EL (cell line): ENCODE measurements around the gene SLC36A2.
A peak's percentile ranks its signal among the peaks of the same experiment; 100 is the strongest.
"Not testable (repeated sequence)": the region's sequence is repeated elsewhere in the genome, so short reads cannot be mapped to it uniquely, and the experiment has no call there.

Experiments
- DNase-seq: peaks from one replicate; pipeline ENCODE4 v3.0.0-alpha.2; 2016

SLC36A2 gene

DNA sequence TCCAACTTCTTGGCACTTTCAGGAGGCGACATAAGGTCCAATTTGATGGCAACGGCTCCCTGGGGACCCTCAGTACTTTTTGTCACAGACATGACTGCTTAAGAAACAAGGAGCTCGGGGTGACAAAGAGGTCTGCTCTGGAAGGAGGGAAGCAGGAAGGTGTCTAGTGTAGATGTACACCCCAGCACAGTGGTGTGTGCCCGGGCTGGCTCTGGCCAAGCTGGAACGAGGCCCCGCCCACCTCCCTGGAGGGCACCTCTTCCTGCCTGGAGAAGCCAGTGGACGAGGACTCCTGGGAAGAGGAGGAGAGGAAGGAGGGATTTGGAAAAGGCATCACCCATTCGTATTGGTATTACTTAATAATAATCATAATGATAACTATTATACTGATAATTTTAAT is at the start of gene SLC36A2:
SLC36A2 (minus strand) TSS at position 191 of the 400 bp plus-strand sequence; CDS start at position 92, 99 bp downstream.
- DNase-seq, result no peak

DNA sequence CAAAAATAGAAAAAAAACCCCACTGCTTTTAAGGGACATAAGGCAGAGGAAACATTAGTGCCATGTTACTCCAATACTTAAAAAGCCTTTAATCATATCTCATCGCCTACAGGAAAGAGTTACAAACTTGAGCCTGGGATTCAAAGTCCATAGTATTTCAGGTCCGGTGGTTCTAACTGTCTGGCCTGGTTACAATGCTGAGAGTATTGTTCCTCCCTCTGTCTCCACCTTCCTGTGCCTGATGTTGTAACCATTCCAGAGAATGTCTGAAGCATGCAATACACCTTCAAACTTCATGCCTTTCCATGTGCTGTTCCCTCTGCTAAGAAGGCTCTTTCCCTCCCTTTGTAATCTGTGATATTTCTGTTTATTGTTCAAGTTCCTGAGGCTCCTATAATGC is 41.6 kb upstream of the SLC36A2 start:
- DNase-seq, result no peak

DNA sequence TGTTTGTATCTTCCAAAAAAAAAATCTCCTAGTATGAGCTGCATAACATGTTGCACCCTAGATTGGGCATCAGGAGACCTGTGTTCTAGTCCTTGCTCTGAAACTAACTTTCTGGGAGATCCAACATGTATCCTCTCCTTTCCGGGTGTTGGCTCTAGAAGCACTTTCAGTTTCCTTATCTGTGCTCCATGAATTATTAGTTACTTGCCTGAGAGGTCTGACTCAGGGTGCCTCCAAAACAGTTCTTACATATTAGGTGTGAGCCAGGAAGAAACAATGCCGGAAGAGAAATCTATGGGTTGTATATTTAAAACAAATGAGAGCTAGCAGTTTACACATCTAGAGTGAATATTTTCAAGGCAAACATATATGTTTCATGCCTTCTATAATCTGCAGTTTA is 36.7 kb upstream of the SLC36A2 start:
- peak; percentile 12 for DNase-seq

DNA sequence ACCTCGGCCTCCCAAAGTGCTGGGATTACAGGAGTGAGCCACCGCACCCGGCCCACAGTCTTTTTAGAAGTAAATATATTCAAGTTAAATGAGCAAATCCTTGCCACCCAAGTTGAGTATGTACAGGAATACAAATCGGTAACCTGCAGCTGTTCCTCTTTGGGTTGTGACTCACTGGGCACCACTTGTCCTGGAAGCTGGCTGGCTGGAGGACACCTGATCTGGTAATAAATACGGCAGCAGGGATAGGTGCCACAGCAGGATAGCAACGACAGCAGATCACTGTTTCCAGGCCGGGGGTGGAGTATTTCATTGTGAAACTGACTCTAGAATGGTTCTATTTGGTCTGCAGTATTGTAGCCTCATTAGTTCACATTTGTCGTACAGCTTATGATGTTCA is 35.7 kb upstream of the SLC36A2 start:
- DNase-seq, result no peak

GRCh38 chr5:151382576-151382975 is 35.2 kb upstream of the SLC36A2 start:
- no peak for DNase-seq

- DNase-seq, result no peak
Observed at GRCh38 chr5:151381899-151382298, 34.5 kb upstream of the SLC36A2 start.

DNA sequence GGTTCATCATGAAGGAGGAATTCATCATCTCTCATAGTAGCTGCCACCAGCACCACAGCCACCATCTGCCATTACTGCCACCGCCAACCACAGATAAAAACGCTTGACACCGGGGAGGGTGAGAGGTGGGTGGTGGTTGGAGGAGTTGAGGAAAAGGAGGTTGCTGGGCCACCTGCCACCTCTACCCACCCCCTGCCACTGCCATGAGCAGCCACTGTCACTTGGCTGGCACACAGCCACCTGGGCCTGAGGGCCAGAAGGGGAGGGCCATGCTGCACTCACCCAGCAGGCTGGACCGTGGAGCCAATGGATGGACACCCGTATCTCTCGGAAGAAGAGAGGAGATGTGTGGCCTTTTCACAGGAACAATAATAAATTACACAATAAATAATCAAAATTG is 31.3 kb upstream of the SLC36A2 start:
- DNase-seq, result no peak

- DNase-seq, result no peak
Observed at GRCh38 chr5:151374539-151374938, 27.2 kb upstream of the SLC36A2 start.

DNA sequence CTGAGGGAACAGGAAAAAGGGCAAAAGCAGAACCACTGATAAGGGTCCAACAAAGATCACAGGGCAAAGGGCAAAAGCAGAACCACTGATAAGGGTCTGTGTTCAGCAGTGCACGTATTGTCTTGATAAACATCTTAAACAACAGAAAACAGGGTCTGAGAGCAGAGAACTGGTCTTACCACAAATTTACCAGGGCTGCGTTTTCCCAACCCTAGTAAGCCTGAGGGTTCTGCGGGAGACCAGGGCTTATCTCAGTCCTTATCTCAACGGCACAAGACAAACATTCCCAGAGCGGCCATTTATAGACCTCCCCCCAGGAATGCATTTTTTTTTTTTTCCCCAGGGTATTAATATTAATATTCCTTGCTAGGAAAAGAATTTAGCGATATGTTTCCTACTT is 19.7 kb upstream of the SLC36A2 start:
- not testable (repeated sequence) for DNase-seq

GRCh38 chr5:151363673-151364072 is 16.3 kb upstream of the SLC36A2 start:
- DNase-seq, result no peak

DNA sequence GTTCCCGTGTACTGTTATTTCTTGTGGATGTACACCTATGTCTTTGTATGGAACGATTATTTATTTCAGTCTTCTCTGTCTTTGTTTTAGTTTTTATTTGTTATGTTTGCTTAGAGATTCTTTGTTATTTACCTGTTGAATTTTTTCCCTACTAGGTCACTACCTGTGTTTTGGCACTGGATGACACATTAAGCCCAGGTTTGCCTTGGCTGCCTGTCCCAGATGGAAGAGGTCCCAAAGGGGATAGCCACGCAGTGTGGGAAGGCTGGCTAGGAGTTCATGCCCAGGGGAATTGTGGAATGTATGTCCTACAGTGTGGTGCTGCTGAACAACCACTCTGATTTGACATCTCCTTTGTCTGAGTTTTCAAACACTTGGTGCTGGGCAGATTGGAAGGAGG is 15.6 kb upstream of the SLC36A2 start:
- no peak for DNase-seq

DNA sequence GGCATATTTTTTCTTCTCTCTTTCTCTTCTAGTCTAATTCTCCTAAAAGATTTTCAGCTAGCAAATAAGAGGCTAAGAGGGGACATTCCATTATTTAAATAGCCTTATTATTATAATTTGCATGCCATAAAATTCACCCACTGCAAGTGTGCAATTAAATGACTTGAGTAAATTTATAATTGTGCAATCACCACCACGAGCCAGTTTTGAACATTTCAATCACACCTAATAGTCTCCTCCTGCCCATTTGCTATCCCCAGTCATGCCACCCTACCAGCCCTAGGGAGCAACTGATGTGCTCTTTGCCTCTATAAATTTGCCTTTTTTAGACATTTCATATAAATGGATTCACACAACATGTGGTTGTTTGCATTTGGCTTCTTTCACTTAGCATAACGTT is 12.0 kb upstream of the SLC36A2 start:
- no peak for DNase-seq

GRCh38 chr5:151357792-151358191 is 10.4 kb upstream of the SLC36A2 start:
- DNase-seq, result no peak

DNA sequence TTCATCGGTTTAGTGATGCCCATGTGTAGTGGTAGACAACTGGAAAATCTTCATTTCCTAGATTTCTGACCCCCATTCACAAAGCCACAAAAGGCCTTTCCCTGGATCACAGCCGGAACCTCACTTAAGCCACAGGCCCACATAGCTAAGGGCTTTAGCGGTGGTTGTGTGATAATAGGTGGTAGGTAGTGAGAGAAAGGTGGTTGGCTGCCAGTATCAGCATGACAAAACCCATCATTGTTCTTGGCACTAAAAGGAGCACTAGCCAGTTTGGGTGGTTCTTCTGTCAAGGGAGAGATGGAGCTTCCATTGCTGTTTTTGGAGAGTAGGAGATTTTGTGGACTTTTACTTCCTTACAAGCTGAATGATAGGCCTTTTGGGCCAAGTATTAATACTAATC is 9.7 kb upstream of the SLC36A2 start:
- DNase-seq, result no peak

GRCh38 chr5:151351671-151352070 is 4.3 kb upstream of the SLC36A2 start:
- DNase-seq, result no peak

DNA sequence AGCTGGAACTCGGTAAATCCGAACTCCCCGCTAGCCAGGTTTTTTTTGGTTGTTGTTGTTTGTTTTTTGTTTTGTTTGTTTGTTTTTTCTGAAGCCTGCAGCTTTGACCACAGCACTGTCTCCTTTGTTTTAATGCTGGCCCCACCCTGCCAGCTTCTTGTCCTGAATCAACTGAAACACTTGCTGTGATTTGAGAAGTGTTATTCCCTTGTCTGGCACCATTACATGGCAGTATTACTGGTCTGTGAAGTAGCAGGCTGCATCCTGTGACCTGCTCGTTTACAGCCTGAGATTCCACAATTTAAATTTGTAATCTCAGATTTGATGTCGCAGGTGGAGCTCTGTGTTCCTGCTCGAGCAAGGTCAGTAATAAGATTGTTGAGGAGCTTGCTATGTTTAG is 1.4 kb upstream of the SLC36A2 start:
- DNase-seq, result no peak

DNA sequence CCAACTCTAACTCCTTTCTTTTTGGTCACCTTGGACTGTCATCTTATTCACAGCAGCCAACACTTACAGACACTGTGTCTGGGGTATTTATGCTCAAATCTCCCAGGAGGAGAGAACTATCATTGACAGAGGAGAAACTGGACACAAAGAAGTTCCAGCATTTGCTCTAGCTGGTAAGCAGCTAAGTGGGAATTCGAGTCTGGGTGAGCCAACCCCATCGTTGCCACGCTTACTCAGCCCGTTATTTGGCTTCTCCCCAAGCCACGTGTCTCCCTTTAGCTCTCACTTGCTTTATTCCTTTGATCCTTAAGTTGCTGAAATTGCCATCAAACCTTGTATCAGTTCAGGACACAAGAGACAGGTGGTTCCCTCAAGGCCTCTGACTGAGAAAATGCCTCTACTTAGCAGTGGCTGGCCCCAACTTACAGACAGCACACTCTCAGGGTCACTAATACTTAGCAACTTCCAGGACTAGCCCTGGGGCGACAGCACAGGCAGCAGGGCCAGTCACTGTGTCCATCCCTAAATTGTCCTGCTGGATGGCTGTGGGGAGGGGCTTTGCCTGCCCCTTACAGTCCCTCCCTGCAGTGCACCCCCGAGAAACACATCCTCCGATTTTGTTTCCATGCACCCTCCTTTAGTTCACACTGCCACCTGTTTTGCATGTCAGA is 1.4 kb downstream of the SLC36A2 start:
- DNase-seq, result peak; percentile 34

DNA sequence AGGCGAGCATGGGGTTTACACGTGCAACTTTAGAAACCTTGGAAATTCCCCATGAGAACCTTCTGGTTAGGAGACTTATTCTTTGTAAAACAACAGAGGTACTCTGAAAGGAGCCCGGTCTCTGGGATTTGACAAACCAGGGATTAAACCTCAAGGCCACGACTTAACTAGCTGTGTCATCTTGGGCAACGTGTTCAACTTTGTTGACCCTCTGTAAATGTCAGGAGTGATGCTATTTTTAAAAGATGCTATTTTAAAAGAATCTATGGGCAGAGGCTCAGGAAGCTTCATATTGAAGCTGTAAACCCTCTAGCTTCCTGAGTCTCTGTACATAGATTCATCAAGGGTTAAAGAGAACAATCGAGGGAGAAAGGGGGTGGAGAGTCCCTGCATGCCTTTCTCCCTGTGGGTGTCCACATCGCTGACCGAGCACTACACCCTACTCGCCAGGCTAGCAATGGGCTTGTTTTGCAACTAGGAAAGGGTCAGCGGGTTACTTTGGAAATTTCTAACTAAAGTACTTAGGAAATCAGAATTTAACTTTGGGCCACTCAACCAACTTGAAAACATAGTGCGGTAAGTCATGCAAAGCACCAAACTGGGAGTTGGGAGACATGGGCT is 2.1 kb downstream of the SLC36A2 start:
- DNase-seq, result no peak

DNA sequence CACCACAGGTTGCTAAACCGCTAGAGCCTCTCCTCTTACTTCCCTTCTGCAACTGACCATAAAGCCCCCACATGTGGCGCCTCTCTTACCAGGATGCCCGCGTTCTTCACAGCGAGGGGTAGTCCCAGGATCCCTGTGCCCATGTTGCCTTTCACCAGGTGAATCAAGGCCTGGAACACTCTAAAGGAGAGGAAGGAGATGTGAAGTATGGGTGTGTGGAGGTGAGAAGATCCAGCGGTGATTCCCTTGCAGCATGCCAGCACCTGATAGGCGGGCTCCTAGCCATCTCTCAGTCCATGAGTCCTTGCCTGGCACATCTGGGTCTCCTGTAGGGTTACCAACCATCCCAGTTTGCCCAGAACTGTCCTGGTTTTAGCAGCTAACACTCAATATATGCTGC is 3.3 kb downstream of the SLC36A2 start:
- DNase-seq, result no peak

- DNase-seq, result no peak
Observed at GRCh38 chr5:151340004-151340403, 7.4 kb downstream of the SLC36A2 start.

DNA sequence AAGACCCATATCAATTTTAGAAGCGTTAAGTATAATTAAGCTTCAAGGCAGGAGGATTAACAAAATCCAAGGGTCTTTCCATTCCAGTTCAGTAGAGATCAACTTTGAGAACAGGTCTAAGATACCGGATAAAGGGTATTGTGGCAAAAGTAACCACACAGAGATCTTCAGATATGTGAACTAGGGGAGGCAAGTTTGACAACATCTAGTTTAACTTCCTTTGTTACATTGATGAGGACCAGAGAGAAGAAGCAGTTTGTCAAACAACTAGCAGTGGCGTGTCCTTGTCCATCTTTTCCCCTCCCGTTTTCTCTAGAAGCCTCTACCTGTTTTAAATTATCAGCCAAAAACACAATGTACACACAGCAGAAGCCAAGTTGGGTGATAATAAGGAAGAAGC is 8.6 kb downstream of the SLC36A2 start:
- no peak for DNase-seq

GRCh38 chr5:151332857-151333256 is 14.5 kb downstream of the SLC36A2 start:
- DNase-seq, result no peak

DNA sequence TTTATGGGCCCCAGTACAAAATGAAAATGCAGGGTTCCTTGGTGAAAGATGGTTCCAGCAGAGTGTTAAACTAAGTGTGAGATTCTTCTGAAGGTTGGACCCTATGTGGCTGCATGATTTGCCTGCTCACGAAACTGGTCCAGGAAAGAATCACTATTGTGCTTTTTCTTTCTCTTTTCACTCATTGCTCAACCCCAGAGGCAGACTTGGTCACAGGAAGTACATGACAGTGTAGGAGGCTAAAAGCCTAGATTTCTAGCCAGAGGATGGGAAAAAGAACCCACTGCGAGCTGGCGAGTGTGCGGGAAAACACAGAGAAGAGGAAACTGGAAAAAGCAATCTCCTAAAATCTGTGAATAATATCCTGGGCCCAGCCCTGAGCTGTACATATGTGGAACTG is 18.6 kb downstream of the SLC36A2 start:
- DNase-seq, result no peak

GRCh38 chr5:151327585-151327984 is 19.8 kb downstream of the SLC36A2 start:
- DNase-seq, result no peak

GRCh38 chr5:151326266-151326665 is 21.1 kb downstream of the SLC36A2 start:
- DNase-seq, result no peak
